CD4-positive, CD25-positive, alpha-beta regulatory T cell (primary cell): ENCODE results near the gene AIG1. TPM values are rescaled to one million over a fixed set of nuclear protein-coding genes. Genes with fewer than 3 reads are reported as not detected.

Experiments
- ATAC-seq, 2 donors: fragments of 150-1000 bp; cut with Tn5 transposase; one replicate each; pipeline ENCODE4 v1.10.0; 2021; ENCODE audit warnings: low read depth in 2 of 2, moderate number of reproducible peaks in 2 of 2, moderate library complexity in 1 of 2
- DNase-seq, 3 donors: peaks; one replicate each; pipeline versions ENCODE4 v3.0.0 to v3.0.0-alpha.2; 2012 to 2022; ENCODE audit warnings: mixed read lengths in 1 of 3
- H3K27ac ChIP-seq: one replicate; pipeline ENCODE4 v1.7.0; 2013; ENCODE audit warnings: mild to moderate bottlenecking, low read length; ENCODE audit not compliant: insufficient read depth, poor library complexity, severe bottlenecking
- H3K27me3 ChIP-seq: one replicate; pipeline ENCODE4 v1.7.0; 2013; ENCODE audit warnings: low read length; ENCODE audit not compliant: control insufficient read depth, insufficient read depth
- H3K36me3 ChIP-seq: one replicate; pipeline ENCODE4 v1.7.0; 2013; ENCODE audit warnings: mild to moderate bottlenecking, low read length, moderate library complexity; ENCODE audit not compliant: control insufficient read depth, insufficient read depth
- H3K4me1 ChIP-seq: 2 replicates; pipeline ENCODE4 v1.7.0; 2013; ENCODE audit warnings: mild to moderate bottlenecking, low read length; ENCODE audit not compliant: insufficient read depth, control insufficient read depth, poor library complexity, severe bottlenecking
- H3K4me3 ChIP-seq: one replicate; pipeline ENCODE4 v1.7.0; 2013; ENCODE audit warnings: low read depth, mild to moderate bottlenecking, low read length, moderate library complexity
- H3K9me3 ChIP-seq, 2 experiments: 1 replicate in 1 of 2; 2 replicates in 1 of 2; pipeline ENCODE4 v1.7.0; 2013; ENCODE audit warnings: low read length in 2 of 2, mild to moderate bottlenecking in 1 of 2, moderate library complexity in 1 of 2; ENCODE audit not compliant: control insufficient read depth in 2 of 2
- H3K27ac Mint-ChIP-seq, 3 donors: one replicate each; pipeline ENCODE4 v1.8.0; 2020 to 2022; ENCODE audit warnings: mild to moderate bottlenecking in 3 of 3, mixed read lengths in 3 of 3, moderate library complexity in 2 of 3
- H3K27me3 Mint-ChIP-seq: one replicate; pipeline ENCODE4 v1.8.0; 2022; ENCODE audit warnings: mild to moderate bottlenecking, mixed read lengths
- H3K36me3 Mint-ChIP-seq: one replicate; pipeline ENCODE4 v1.8.0; 2020; ENCODE audit warnings: mixed read lengths
- H3K4me1 Mint-ChIP-seq, 4 donors: one replicate each; pipeline ENCODE4 v1.8.0; 2020 to 2022; ENCODE audit warnings: mixed read lengths in 4 of 4, mild to moderate bottlenecking in 1 of 4
- H3K4me3 Mint-ChIP-seq, 4 donors: one replicate each; pipeline ENCODE4 v1.8.0; 2020 to 2022; ENCODE audit warnings: mild to moderate bottlenecking in 4 of 4, mixed read lengths in 4 of 4, moderate library complexity in 3 of 4
- H3K9me3 Mint-ChIP-seq, 7 donors: one replicate each; pipeline ENCODE4 v1.8.0; 2020 to 2022; ENCODE audit warnings: mixed read lengths in 7 of 7, mild to moderate bottlenecking in 3 of 7, moderate library complexity in 2 of 7
- polyA plus RNA-seq, 4 donors: library from polyadenylated mRNA; unstranded; fragments of 300-500 nt; fragmentation: Illumina TruSeq; gene quantifications; one replicate each; pipeline ENCODE4 v1.2.3, GENCODE V29; 2021
- total RNA-seq: library from RNA; stranded (reverse); gene quantifications from one replicate; pipeline ENCODE4 v1.2.3, GENCODE V29; 2022

The AIG1 gene
- total and polyA plus RNA-seq, 5 donors from 2014 or later, result 4.2 to 19.6 (median 13.9) TPM

DNA sequence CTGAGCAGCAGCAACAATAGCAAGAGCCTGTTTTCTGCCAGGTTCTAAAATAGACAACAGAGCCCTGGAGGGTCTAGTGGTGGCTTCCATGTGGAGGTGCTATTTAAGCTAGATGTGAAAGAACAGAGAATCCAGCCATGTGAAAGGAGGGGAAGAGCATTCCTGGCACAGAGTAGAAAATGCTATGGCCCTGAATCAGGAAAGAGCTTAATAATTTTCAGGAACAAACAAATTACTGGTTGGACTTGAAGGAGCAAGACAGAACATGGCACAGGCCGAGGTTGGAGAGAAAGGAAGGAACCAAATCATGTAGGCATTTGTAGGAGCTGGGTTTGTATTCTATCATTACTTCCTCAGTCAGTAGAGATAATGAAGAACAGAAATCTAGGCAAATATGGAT, 98.3 kb downstream of the AIG1 start:
- no peaks in the 10 kb centered on the region for H3K36me3 ChIP-seq
- H3K27me3 ChIP-seq, result no peaks in the 10 kb centered on the region
- no peak overlapping the region for H3K27ac Mint-ChIP-seq
- H3K9me3 Mint-ChIP-seq, result peaks cover 0 to 1% (median 0%) of the 10 kb centered on the region in 7 donors
- no peak overlapping the region for H3K4me3 ChIP-seq
- peaks cover 9% of the 10 kb centered on the region for H3K36me3 Mint-ChIP-seq
- no peaks in the 10 kb centered on the region for H3K27me3 Mint-ChIP-seq
- DNase-seq (no peak), ATAC-seq (no peak)
- H3K4me1 ChIP-seq, result no peaks in the 10 kb centered on the region
- no peak overlapping the region for H3K4me3 Mint-ChIP-seq
- H3K27ac ChIP-seq, result no peak overlapping the region
- H3K4me1 Mint-ChIP-seq, result peaks cover 0 to 6% (median 4%) of the 10 kb centered on the region in 4 donors
- no peaks in the 10 kb centered on the region for H3K9me3 ChIP-seq

DNA sequence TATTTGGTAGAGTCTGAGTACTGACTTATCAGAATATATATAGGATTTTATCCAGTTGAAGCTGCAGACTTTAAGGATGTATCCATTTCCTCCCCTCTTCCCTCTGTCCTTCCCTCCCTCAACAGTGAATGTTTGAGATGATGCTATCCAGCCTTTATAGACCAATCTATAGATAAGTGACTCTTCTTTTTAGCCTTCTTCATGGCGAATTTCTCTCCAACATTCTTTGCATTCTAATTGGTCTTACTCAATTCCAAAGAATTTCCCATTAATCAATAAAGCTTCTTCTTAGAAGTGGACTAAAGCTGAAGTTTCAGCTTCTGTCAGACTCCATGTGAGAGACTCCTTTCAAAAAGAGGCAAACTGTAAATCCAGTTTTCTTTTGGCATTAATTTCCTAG, 99.3 kb downstream of the AIG1 start:
- Mint-ChIP-seq H3K4me3 (no peak overlapping the region), H3K27ac (no peak overlapping the region), H3K36me3 (peaks cover 9% of the 10 kb centered on the region), H3K4me1 (peaks cover 0 to 6% (median 4%) of the 10 kb centered on the region in 4 donors), H3K27me3 (no peaks in the 10 kb centered on the region), H3K9me3 (peaks cover 0 to 1% (median 0%) of the 10 kb centered on the region in 7 donors)
- Histone ChIP-seq H3K27me3 (no peaks in the 10 kb centered on the region), H3K36me3 (no peaks in the 10 kb centered on the region), H3K4me1 (no peaks in the 10 kb centered on the region), H3K4me3 (no peak overlapping the region), H3K27ac (no peak overlapping the region), H3K9me3 (no peaks in the 10 kb centered on the region)
- ATAC-seq (no peak), DNase-seq (no peak)

DNA sequence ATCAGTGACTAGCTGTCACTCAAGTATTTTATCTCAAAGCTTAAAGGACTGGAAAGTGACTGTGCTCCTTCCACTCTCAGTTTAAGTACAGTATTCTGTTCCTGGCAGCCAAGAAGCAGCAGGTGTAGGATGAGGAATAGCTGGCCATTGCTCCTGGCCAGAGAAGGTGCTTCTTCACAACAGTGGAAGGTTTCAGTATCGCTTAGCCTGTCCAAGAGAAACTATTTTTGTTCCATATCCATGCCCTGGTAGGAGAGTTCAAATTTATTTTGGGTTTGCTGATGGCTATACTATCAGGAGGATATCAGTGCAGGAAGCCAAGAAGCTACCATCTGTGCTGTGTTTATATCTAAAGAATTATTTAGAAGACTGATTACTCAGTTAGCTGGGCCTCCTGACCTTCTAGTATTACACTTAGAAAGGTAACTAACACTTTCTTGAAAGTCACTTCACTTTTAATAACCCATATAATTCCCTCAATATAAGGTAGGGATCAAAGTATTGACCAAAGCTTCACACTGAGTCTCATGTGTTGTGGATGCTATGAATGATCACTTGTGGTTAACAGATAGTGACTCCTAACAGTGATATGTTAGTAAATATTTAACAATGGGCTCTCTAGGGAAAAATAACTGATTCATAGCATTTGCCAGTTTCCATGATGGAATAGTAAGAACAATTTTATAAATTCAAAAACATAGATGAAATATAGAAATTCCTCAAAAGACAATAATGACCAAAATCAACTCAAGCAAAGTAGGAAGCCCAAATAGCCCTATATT, 99.9 kb downstream of the AIG1 start:
- no peaks in the 10 kb centered on the region for H3K4me1 ChIP-seq
- H3K27ac Mint-ChIP-seq, result no peak overlapping the region
- peaks cover 9% of the 10 kb centered on the region for H3K36me3 Mint-ChIP-seq
- H3K27ac ChIP-seq, result no peak overlapping the region
- H3K36me3 ChIP-seq, result no peaks in the 10 kb centered on the region
- H3K4me1 Mint-ChIP-seq, result peaks cover 0 to 6% (median 4%) of the 10 kb centered on the region in 4 donors
- H3K9me3 Mint-ChIP-seq, result peaks cover 0 to 1% (median 0%) of the 10 kb centered on the region in 7 donors
- H3K27me3 ChIP-seq, result no peaks in the 10 kb centered on the region
- H3K4me3 ChIP-seq, result no peak overlapping the region
- ATAC-seq, result no peak
- no peak for DNase-seq
- no peaks in the 10 kb centered on the region for H3K9me3 ChIP-seq
- H3K27me3 Mint-ChIP-seq, result no peaks in the 10 kb centered on the region
- H3K4me3 Mint-ChIP-seq, result no peak overlapping the region

- Histone ChIP-seq H3K27ac (no peak overlapping the region), H3K4me3 (no peak overlapping the region), H3K36me3 (peaks cover 4% of the 10 kb centered on the region), H3K4me1 (no peaks in the 10 kb centered on the region), H3K27me3 (no peaks in the 10 kb centered on the region), H3K9me3 (no peaks in the 10 kb centered on the region)
- Mint-ChIP-seq H3K4me3 (no peak overlapping the region), H3K9me3 (peaks cover 0 to 1% (median 0%) of the 10 kb centered on the region in 7 donors), H3K27me3 (no peaks in the 10 kb centered on the region), H3K27ac (peak overlapping the region in 1 of 3 donors; percentile 58), H3K4me1 (no peaks in the 10 kb centered on the region), H3K36me3 (peaks cover 7% of the 10 kb centered on the region)
- DNase-seq (no peak), ATAC-seq (no peak)
Measured at GRCh38 chr6:143163621-143164020, 102.9 kb downstream of the AIG1 start.

GRCh38 chr6:143164565-143165105, 103.9 kb downstream of the AIG1 start:
- no peaks in the 10 kb centered on the region for H3K27me3 Mint-ChIP-seq
- ATAC-seq, result no peak
- H3K36me3 ChIP-seq, result peaks cover 4% of the 10 kb centered on the region
- H3K4me3 Mint-ChIP-seq, result no peak overlapping the region
- H3K27ac Mint-ChIP-seq, result no peak overlapping the region
- H3K4me3 ChIP-seq, result no peak overlapping the region
- no peak for DNase-seq
- no peaks in the 10 kb centered on the region for H3K4me1 Mint-ChIP-seq
- no peaks in the 10 kb centered on the region for H3K9me3 ChIP-seq
- no peaks in the 10 kb centered on the region for H3K4me1 ChIP-seq
- peaks cover 0 to 1% (median 0%) of the 10 kb centered on the region in 7 donors for H3K9me3 Mint-ChIP-seq
- H3K36me3 Mint-ChIP-seq, result peaks cover 10% of the 10 kb centered on the region
- no peaks in the 10 kb centered on the region for H3K27me3 ChIP-seq
- H3K27ac ChIP-seq, result no peak overlapping the region

- no peaks in the 10 kb centered on the region for H3K4me1 Mint-ChIP-seq
- Histone ChIP-seq H3K4me1 (no peaks in the 10 kb centered on the region), H3K9me3 (no peaks in the 10 kb centered on the region), H3K27me3 (no peaks in the 10 kb centered on the region), H3K27ac (no peak overlapping the region), H3K4me3 (no peak overlapping the region), H3K36me3 (peaks cover 4% of the 10 kb centered on the region)
- DNase-seq (no peak), ATAC-seq (no peak)
- no peak overlapping the region for H3K4me3 Mint-ChIP-seq
- H3K27me3 Mint-ChIP-seq, result no peaks in the 10 kb centered on the region
- peaks cover 10% of the 10 kb centered on the region for H3K36me3 Mint-ChIP-seq
- H3K9me3 Mint-ChIP-seq, result peaks cover 0 to 1% (median 0%) of the 10 kb centered on the region in 7 donors
- no peak overlapping the region for H3K27ac Mint-ChIP-seq
Measured at GRCh38 chr6:143165315-143165855, 104.7 kb downstream of the AIG1 start.

GRCh38 chr6:143166247-143166695, 105.6 kb downstream of the AIG1 start:
- Mint-ChIP-seq H3K9me3 (peaks cover 0 to 1% (median 0%) of the 10 kb centered on the region in 7 donors), H3K27me3 (no peaks in the 10 kb centered on the region), H3K4me3 (no peak overlapping the region), H3K4me1 (no peaks in the 10 kb centered on the region), H3K36me3 (peaks cover 10% of the 10 kb centered on the region), H3K27ac (no peak overlapping the region)
- H3K4me1 ChIP-seq, result no peaks in the 10 kb centered on the region
- peaks cover 4% of the 10 kb centered on the region for H3K36me3 ChIP-seq
- no peak overlapping the region for H3K4me3 ChIP-seq
- ATAC-seq (no peak), DNase-seq (no peak)
- no peak overlapping the region for H3K27ac ChIP-seq
- H3K9me3 ChIP-seq, result no peaks in the 10 kb centered on the region
- H3K27me3 ChIP-seq, result no peaks in the 10 kb centered on the region
